Mammary epithelial cell (primary cell): ENCODE results near the gene PLS1.

Source experiments
- CTCF ChIP-seq, 2 donors: IDR thresholded peaks in 1 of 2; conservative IDR thresholded peaks in 1 of 2; 2 replicates each; pipeline ENCODE4 v1.5.1; 2011 to 2012; ENCODE audit warnings: inconsistent platforms in 2 of 2, low read length in 2 of 2, mild to moderate bottlenecking in 2 of 2, control low read depth in 1 of 2, low read depth in 1 of 2; ENCODE audit not compliant: insufficient read depth in 1 of 2; ENCODE audit errors: extremely low read depth in 1 of 2
- EZH2 ChIP-seq: IDR thresholded peaks from 2 replicates; pipeline ENCODE4 v1.6.1; 2012; ENCODE audit warnings: low read length, inconsistent platforms, borderline replicate concordance

GRCh38 chr3:142664311-142664710, 68.1 kb downstream of the PLS1 start:
- no peak for TF ChIP-seq CTCF (conservative IDR thresholded peaks at IDR 0.05 in 1 of 2, IDR thresholded peaks at IDR 0.05 in 1 of 2; ENCODE audit: extremely low read depth in 1 of 2, insufficient read depth in 1 of 2, low read depth in 1 of 2, low read length in 2 of 2)
- no peak for TF ChIP-seq EZH2
